Endodermal cell (in vitro differentiated cells): Measurements from ENCODE around the gene LCORL. TPM values are rescaled to one million over a fixed set of nuclear protein-coding genes. Genes with fewer than 3 reads are reported as not detected.

Experiments
- DNase-seq: peaks from one replicate; pipeline ENCODE4 v3.0.0-alpha.2; 2017
- H3K27ac ChIP-seq: 2 replicates; pipeline ENCODE4 v1.5.1; 2013; ENCODE audit warnings: mild to moderate bottlenecking, low read depth, low read length, moderate library complexity
- H3K27me3 ChIP-seq: 2 replicates; pipeline ENCODE4 v1.6.1; 2013; ENCODE audit warnings: mild to moderate bottlenecking, low read length, moderate library complexity; ENCODE audit not compliant: insufficient read depth, control insufficient read depth, poor library complexity, severe bottlenecking
- H3K36me3 ChIP-seq: 2 replicates; pipeline ENCODE4 v1.7.0; 2013; ENCODE audit warnings: mild to moderate bottlenecking, low read length, moderate library complexity; ENCODE audit not compliant: control insufficient read depth, insufficient read depth
- H3K4me1 ChIP-seq: one replicate; pipeline ENCODE4 v1.7.0; 2013; ENCODE audit warnings: low read length; ENCODE audit not compliant: control insufficient read depth, insufficient read depth
- H3K4me3 ChIP-seq: 2 replicates; pipeline ENCODE4 v1.5.1; 2013; ENCODE audit warnings: mild to moderate bottlenecking, low read length, moderate library complexity
- H3K9ac ChIP-seq: 2 replicates; pipeline ENCODE4 v1.6.1; 2013; ENCODE audit warnings: mild to moderate bottlenecking, low read length, moderate library complexity; ENCODE audit not compliant: poor library complexity, severe bottlenecking; ENCODE audit errors: extremely low read depth
- H3K9me3 ChIP-seq: 2 replicates; pipeline ENCODE4 v1.6.1; 2013; ENCODE audit warnings: mild to moderate bottlenecking, low read length, moderate library complexity; ENCODE audit not compliant: control insufficient read depth
- H3K27ac Mint-ChIP-seq: 2 replicates; pipeline ENCODE4 v1.8.0; 2020; ENCODE audit warnings: mixed read lengths
- H3K27me3 Mint-ChIP-seq: 2 replicates; pipeline ENCODE4 v1.8.0; 2021; ENCODE audit warnings: mild to moderate bottlenecking, mixed read lengths; ENCODE audit not compliant: insufficient read depth
- H3K36me3 Mint-ChIP-seq: 2 replicates; pipeline ENCODE4 v1.8.0; 2020; ENCODE audit warnings: low read depth, mixed read lengths
- H3K4me1 Mint-ChIP-seq: 2 replicates; pipeline ENCODE4 v1.8.0; 2020; ENCODE audit warnings: mixed read lengths
- H3K4me3 Mint-ChIP-seq: 2 replicates; pipeline ENCODE4 v1.8.0; 2020; ENCODE audit warnings: mild to moderate bottlenecking, moderate library complexity, mixed read lengths
- H3K9me3 Mint-ChIP-seq: 2 replicates; pipeline ENCODE4 v1.8.0; 2020; ENCODE audit warnings: mild to moderate bottlenecking, mixed read lengths
- CTCF ChIP-seq: fragments of 200-600 bp; sonication (generic); conservative IDR thresholded peaks from 2 replicates; pipeline ENCODE4 v1.5.0; 2021; ENCODE audit warnings: antibody characterized with exemption, mild to moderate bottlenecking
- WGBS, 2 experiments: methylation state at CpG; one replicate each; pipeline versions ENCODE4 v1.1.5 to v1.1.7; 2013; ENCODE audit warnings: missing lambda C conversion rate in 2 of 2, mixed read lengths in 1 of 2; ENCODE audit not compliant: insufficient coverage in 1 of 2, insufficient read length in 1 of 2; 5-methylcytosine and 5-hydroxymethylcytosine counted together
- total RNA-seq, 2 donors: library from RNA; stranded (reverse); fragmentation: NEBNext Ultra II Directional in 1 of 2; extraction: Animal tissue kit (Norgen Biotek cat#: 25700) in 1 of 2; gene quantifications; 2 replicates in 1 of 2; 3 replicates in 1 of 2; pipeline ENCODE4 v1.2.1, GENCODE V29; 2021

The LCORL gene
- total RNA-seq, 2 donors from 2014 or later: 20.4 to 34.5 TPM

GRCh38 chr4:18063079-18063478 lies 41.5 kb upstream of the LCORL start:
- Mint-ChIP-seq H3K4me1 (no peaks in the 10 kb centered on the region), H3K4me3 (no peak overlapping the region), H3K9me3 (peaks cover 8% of the 10 kb centered on the region), H3K36me3 (no peaks in the 10 kb centered on the region), H3K27ac (no peak overlapping the region), H3K27me3 (peaks cover 2% of the 10 kb centered on the region)
- no peak for TF ChIP-seq CTCF
- Histone ChIP-seq H3K4me1 (no peaks in the 10 kb centered on the region), H3K27me3 (no peaks in the 10 kb centered on the region), H3K9me3 (peaks cover 12% of the 10 kb centered on the region), H3K36me3 (no peaks in the 10 kb centered on the region), H3K9ac (no peak overlapping the region), H3K4me3 (no peak overlapping the region), H3K27ac (no peak overlapping the region)
- no peak for DNase-seq

DNA sequence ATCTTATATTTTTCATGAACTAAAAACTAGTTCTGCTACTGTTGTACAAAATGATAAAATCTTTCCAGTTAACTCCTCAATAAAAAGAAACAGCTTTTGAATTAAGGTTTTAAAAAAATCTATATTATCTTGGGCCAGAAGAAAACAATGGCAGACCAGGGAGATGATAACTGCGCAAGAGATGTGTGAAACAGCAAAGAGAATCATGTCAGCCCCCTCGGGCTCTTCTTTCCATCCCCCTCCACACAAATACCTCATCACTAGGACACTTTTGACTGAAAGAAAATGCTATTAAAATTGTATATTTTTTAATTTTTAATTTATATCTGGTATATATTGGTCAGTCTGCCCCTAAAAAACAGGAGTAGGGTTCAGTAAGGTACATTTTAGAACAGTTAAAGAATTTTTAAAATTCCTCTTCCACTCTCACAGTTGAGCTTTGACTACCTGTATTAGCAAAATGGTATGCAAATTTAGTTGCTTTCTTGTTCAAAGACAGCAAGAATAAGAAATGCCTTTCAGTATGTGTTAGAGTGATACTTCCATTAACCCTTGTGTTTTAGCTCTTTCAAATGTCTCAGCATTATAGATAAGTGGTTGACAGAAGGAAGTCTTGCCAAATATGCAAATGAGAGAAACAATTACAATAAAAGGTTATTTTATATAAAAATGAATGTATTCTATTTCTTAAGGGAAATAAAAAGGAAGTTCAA lies 36.4 kb upstream of the LCORL start:
- peaks cover 3% of the 10 kb centered on the region for H3K27me3 Mint-ChIP-seq
- no peaks in the 10 kb centered on the region for H3K36me3 Mint-ChIP-seq
- peaks cover 4% of the 10 kb centered on the region for H3K9me3 Mint-ChIP-seq
- WGBS, 2 experiments: 86 to 100% methylated on average over 1 to 2 of the region's 2 CpGs
- peaks cover 4% of the 10 kb centered on the region for H3K9me3 ChIP-seq
- no peak overlapping the region for H3K9ac ChIP-seq
- H3K27ac Mint-ChIP-seq: no peak overlapping the region
- DNase-seq: no peak
- no peak for TF ChIP-seq CTCF
- H3K36me3 ChIP-seq: no peaks in the 10 kb centered on the region
- no peaks in the 10 kb centered on the region for H3K4me1 Mint-ChIP-seq
- H3K27ac ChIP-seq: no peak overlapping the region
- no peaks in the 10 kb centered on the region for H3K27me3 ChIP-seq
- H3K4me3 Mint-ChIP-seq: no peak overlapping the region
- no peak overlapping the region for H3K4me3 ChIP-seq
- H3K4me1 ChIP-seq: no peaks in the 10 kb centered on the region

DNA sequence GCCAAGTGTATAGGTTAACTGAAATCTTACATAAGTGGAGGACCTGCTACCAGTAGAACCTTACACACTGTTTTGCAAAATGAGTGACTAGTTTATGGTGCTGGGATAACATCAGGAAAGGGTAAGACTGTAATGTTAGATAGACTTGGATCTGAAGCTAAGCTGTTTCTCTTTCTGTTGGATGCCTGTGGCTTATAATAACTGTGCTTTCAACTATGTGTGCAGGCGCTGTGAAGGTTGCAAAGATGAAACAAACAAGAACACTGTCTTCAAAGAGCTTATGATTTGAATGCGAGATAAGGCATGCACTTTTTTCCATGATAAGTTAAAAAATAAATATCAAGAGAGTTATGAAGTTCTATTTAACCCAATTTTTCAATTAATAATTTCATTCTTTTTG lies 34.5 kb upstream of the LCORL start:
- peaks cover 3% of the 10 kb centered on the region for H3K27me3 Mint-ChIP-seq
- Histone ChIP-seq H3K36me3 (no peaks in the 10 kb centered on the region), H3K9ac (no peak overlapping the region), H3K4me1 (no peaks in the 10 kb centered on the region), H3K4me3 (no peak overlapping the region), H3K27ac (no peak overlapping the region), H3K27me3 (no peaks in the 10 kb centered on the region), H3K9me3 (no peaks in the 10 kb centered on the region)
- no peak for DNase-seq
- WGBS, 2 experiments: 92 to 100% methylated on average over 1 to 2 of the region's 2 CpGs
- no peak overlapping the region for H3K27ac Mint-ChIP-seq
- H3K4me3 Mint-ChIP-seq: no peak overlapping the region
- no peaks in the 10 kb centered on the region for H3K36me3 Mint-ChIP-seq
- H3K4me1 Mint-ChIP-seq: no peaks in the 10 kb centered on the region
- no peak for TF ChIP-seq CTCF
- no peaks in the 10 kb centered on the region for H3K9me3 Mint-ChIP-seq
